WTC11 (cell line): Measurements from ENCODE around the gene FAM89A. TPM values are rescaled to one million over a fixed set of nuclear protein-coding genes. Genes with fewer than 3 reads are reported as not detected.

Source experiments
- ATAC-seq: fragments of 200-7000 bp; cut with Tn5 transposase; 2 replicates; pipeline ENCODE4 v1.10.0; 2021; ENCODE audit warnings: mild to moderate bottlenecking, moderate library complexity
- CTCF ChIA-PET: fragments of 300-600 bp; sonication (Branson Sonifier 250); formaldehyde crosslinking; loops from one replicate; lab custom pipeline; 2021; ENCODE audit warnings: antibody characterized with exemption; lab: Charles Lee
- POLR2A ChIA-PET: fragments of 350-600 bp; sonication (Branson Sonifier 250); formaldehyde crosslinking; loops from one replicate; lab custom pipeline; 2021; ENCODE audit warnings: antibody characterized with exemption; lab: Charles Lee
- DNase-seq: peaks from one replicate; pipeline ENCODE4 v3.0.0; 2021; ENCODE audit warnings: low spot score
- H3K27ac Mint-ChIP-seq: 2 replicates; pipeline ENCODE4 v1.8.0; 2021; ENCODE audit warnings: mixed read lengths
- H3K27me3 Mint-ChIP-seq: 2 replicates; pipeline ENCODE4 v1.8.0; 2021; ENCODE audit warnings: low read depth, mild to moderate bottlenecking, moderate library complexity, mixed read lengths
- H3K36me3 Mint-ChIP-seq: 2 replicates; pipeline ENCODE4 v1.8.0; 2021; ENCODE audit warnings: mixed read lengths
- H3K4me1 Mint-ChIP-seq: 2 replicates; pipeline ENCODE4 v1.8.0; 2022; ENCODE audit warnings: mixed read lengths
- H3K4me3 Mint-ChIP-seq: 2 replicates; pipeline ENCODE4 v1.8.0; 2021; ENCODE audit warnings: mild to moderate bottlenecking, moderate library complexity, mixed read lengths
- H3K9me3 Mint-ChIP-seq: 2 replicates; pipeline ENCODE4 v1.8.0; 2021; ENCODE audit warnings: mixed read lengths
- CREB1 ChIP-seq: sonication (generic); formaldehyde crosslinking; IDR thresholded peaks from 2 replicates; pipeline ENCODE4 v1.8.0; 2023; ENCODE audit warnings: mild to moderate bottlenecking, missing genetic modification reagents
- E2F5 ChIP-seq: sonication (generic); formaldehyde crosslinking; IDR thresholded peaks from 2 replicates; pipeline ENCODE4 v1.8.1; 2022; ENCODE audit warnings: mild to moderate bottlenecking, moderate library complexity, missing genetic modification reagents
- ELF4 ChIP-seq: sonication (generic); formaldehyde crosslinking; IDR thresholded peaks from 2 replicates; pipeline ENCODE4 v1.8.1; 2022; ENCODE audit warnings: low read depth, mild to moderate bottlenecking, moderate library complexity, missing genetic modification reagents
- MLX ChIP-seq: sonication (generic); formaldehyde crosslinking; IDR thresholded peaks from 2 replicates; pipeline ENCODE4 v1.8.1; 2023; ENCODE audit warnings: mild to moderate bottlenecking, missing genetic modification reagents, moderate library complexity
- MXD4 ChIP-seq: fragments of 250-450 bp; sonication (Bioruptor Pico); IDR thresholded peaks from 2 replicates; pipeline ENCODE4 v1.8.0; 2021; ENCODE audit warnings: mild to moderate bottlenecking, moderate library complexity, borderline replicate concordance
- NR2C2 ChIP-seq: sonication (generic); formaldehyde crosslinking; IDR thresholded peaks from 2 replicates; pipeline ENCODE4 v1.8.0; 2022; ENCODE audit warnings: mild to moderate bottlenecking, missing genetic modification reagents
- NR3C1 ChIP-seq: sonication (generic); formaldehyde crosslinking; conservative IDR thresholded peaks from 2 replicates; pipeline ENCODE4 v1.8.1; 2023; ENCODE audit warnings: low read depth, mild to moderate bottlenecking, missing genetic modification reagents
- OVOL2 ChIP-seq: fragments of 250-450 bp; sonication (Bioruptor Pico); IDR thresholded peaks from 2 replicates; pipeline ENCODE4 v1.9.0; 2021; ENCODE audit warnings: mild to moderate bottlenecking, borderline replicate concordance
- SMAD3 ChIP-seq: sonication (generic); formaldehyde crosslinking; IDR thresholded peaks from 2 replicates; pipeline ENCODE4 v1.8.0; 2022; ENCODE audit warnings: missing genetic modification reagents, mild to moderate bottlenecking, borderline replicate concordance
- TCF7 ChIP-seq: sonication (generic); formaldehyde crosslinking; IDR thresholded peaks from 2 replicates; pipeline ENCODE4 v1.8.0; 2022; ENCODE audit warnings: mild to moderate bottlenecking, low read depth, missing genetic modification reagents, moderate library complexity
- USF1 ChIP-seq: sonication (generic); formaldehyde crosslinking; IDR thresholded peaks from 2 replicates; pipeline ENCODE4 v1.8.0; 2022; ENCODE audit warnings: mild to moderate bottlenecking, missing genetic modification reagents
- ZBTB43 ChIP-seq: sonication (generic); formaldehyde crosslinking; IDR thresholded peaks from 2 replicates; pipeline ENCODE4 v1.8.1; 2023; ENCODE audit warnings: mild to moderate bottlenecking, missing genetic modification reagents
- ZNF121 ChIP-seq: sonication (generic); formaldehyde crosslinking; IDR thresholded peaks from 2 replicates; pipeline ENCODE4 v1.8.0; 2023; ENCODE audit warnings: missing genetic modification reagents
- ZNF219 ChIP-seq: sonication (generic); formaldehyde crosslinking; IDR thresholded peaks from 2 replicates; pipeline ENCODE4 v1.8.0; 2023; ENCODE audit warnings: missing genetic modification reagents, mild to moderate bottlenecking, borderline replicate concordance
- ZNF423 ChIP-seq: fragments of 250-450 bp; sonication (Bioruptor Pico); IDR thresholded peaks from 2 replicates; pipeline ENCODE4 v2.1.2; 2022; ENCODE audit warnings: mild to moderate bottlenecking, moderate library complexity
- total RNA-seq: library from RNA; stranded (reverse); gene quantifications from 3 replicates; pipeline ENCODE4 v1.2.3, GENCODE V29; 2021
- TF ChIP-seq, protein P1 (sequence below): sonication (generic); formaldehyde crosslinking; IDR thresholded peaks from 2 replicates; pipeline ENCODE4 v1.8.0; 2022; ENCODE audit warnings: missing genetic modification reagents
- TF ChIP-seq, protein P2 (sequence below): sonication (generic); formaldehyde crosslinking; IDR thresholded peaks from 2 replicates; pipeline ENCODE4 v1.8.1; 2022; ENCODE audit warnings: low read depth, missing genetic modification reagents, borderline replicate concordance
- TF ChIP-seq, protein P3 (sequence below): sonication (generic); formaldehyde crosslinking; IDR thresholded peaks from 2 replicates; pipeline ENCODE4 v1.8.0; 2022; ENCODE audit warnings: mild to moderate bottlenecking, missing genetic modification reagents

FAM89A gene
- total RNA-seq, 1 experiment from 2014 or later: 2.4 TPM

DNA sequence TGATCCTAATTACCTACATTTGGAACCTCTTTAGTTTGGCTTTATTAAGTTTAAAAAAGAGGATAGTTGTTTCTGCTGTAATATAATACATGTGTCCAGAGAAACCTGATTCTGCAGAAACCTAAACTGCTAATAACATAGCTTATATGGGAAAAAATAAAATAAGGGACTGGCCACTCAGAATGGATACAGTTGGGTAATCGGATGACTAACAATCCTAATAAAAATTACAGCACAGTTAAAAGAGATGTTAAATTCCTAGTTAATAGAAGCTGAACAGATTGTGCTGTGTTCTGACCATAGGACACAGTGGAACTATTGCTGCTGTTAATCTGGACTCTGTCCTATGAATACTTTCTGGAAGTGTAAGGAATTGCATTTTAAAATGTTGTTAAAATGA lies 45.2 kb downstream of the FAM89A start:
- Mint-ChIP-seq H3K27me3 (peaks cover 19% of the 10 kb centered on the region), H3K4me1 (no peaks in the 10 kb centered on the region), H3K9me3 (no peaks in the 10 kb centered on the region), H3K36me3 (peaks cover 7% of the 10 kb centered on the region; the same call in 1 of the 2 replicates), H3K4me3 (no peak overlapping the region), H3K27ac (no peak overlapping the region)
- TF ChIP-seq ELF4 (CRISPR knock-in tag): no peak
- ChIA-PET CTCF (no interaction called here), POLR2A (interaction anchor here (1.1 kb wide), 1 partner anchor 47 kb away, joined by 3 read pairs; no protein-coding TSS in a partner anchor)
- ATAC-seq (no peak), DNase-seq (no peak)

- no peak for TF ChIP-seq CREB1 (CRISPR knock-in tag)
- no peak for TF ChIP-seq E2F5 (CRISPR knock-in tag)
- no peak for TF ChIP-seq MXD4 (CRISPR knock-in tag)
- TF ChIP-seq NR2C2 (CRISPR knock-in tag): no peak
- TF ChIP-seq USF1: no peak
- TF ChIP-seq ZNF219 (CRISPR knock-in tag): no peak
- TF ChIP-seq NR3C1 (CRISPR knock-in tag): no peak
- no peak for TF ChIP-seq SMAD3
- TF ChIP-seq, protein P1, sequence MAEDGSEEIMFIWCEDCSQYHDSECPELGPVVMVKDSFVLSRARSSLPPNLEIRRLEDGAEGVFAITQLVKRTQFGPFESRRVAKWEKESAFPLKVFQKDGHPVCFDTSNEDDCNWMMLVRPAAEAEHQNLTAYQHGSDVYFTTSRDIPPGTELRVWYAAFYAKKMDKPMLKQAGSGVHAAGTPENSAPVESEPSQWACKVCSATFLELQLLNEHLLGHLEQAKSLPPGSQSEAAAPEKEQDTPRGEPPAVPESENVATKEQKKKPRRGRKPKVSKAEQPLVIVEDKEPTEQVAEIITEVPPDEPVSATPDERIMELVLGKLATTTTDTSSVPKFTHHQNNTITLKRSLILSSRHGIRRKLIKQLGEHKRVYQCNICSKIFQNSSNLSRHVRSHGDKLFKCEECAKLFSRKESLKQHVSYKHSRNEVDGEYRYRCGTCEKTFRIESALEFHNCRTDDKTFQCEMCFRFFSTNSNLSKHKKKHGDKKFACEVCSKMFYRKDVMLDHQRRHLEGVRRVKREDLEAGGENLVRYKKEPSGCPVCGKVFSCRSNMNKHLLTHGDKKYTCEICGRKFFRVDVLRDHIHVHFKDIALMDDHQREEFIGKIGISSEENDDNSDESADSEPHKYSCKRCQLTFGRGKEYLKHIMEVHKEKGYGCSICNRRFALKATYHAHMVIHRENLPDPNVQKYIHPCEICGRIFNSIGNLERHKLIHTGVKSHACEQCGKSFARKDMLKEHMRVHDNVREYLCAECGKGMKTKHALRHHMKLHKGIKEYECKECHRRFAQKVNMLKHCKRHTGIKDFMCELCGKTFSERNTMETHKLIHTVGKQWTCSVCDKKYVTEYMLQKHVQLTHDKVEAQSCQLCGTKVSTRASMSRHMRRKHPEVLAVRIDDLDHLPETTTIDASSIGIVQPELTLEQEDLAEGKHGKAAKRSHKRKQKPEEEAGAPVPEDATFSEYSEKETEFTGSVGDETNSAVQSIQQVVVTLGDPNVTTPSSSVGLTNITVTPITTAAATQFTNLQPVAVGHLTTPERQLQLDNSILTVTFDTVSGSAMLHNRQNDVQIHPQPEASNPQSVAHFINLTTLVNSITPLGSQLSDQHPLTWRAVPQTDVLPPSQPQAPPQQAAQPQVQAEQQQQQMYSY: no peak
- TF ChIP-seq TCF7: no peak
- TF ChIP-seq, protein P2, sequence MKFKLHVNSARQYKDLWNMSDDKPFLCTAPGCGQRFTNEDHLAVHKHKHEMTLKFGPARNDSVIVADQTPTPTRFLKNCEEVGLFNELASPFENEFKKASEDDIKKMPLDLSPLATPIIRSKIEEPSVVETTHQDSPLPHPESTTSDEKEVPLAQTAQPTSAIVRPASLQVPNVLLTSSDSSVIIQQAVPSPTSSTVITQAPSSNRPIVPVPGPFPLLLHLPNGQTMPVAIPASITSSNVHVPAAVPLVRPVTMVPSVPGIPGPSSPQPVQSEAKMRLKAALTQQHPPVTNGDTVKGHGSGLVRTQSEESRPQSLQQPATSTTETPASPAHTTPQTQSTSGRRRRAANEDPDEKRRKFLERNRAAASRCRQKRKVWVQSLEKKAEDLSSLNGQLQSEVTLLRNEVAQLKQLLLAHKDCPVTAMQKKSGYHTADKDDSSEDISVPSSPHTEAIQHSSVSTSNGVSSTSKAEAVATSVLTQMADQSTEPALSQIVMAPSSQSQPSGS: no peak
- TF ChIP-seq ZNF121: no peak
- Mint-ChIP-seq H3K36me3 (peaks cover 3% of the 10 kb centered on the region; the same call in 1 of the 2 replicates), H3K4me3 (no peak overlapping the region), H3K27me3 (peaks cover 28% of the 10 kb centered on the region), H3K27ac (no peak overlapping the region), H3K4me1 (no peaks in the 10 kb centered on the region), H3K9me3 (no peaks in the 10 kb centered on the region)
- CTCF ChIA-PET: no interaction called here
- POLR2A ChIA-PET: no interaction called here
- DNase-seq (no peak), ATAC-seq (no peak)
These were observed 47.8 kb downstream of the FAM89A start for GRCh38 chr1:230992100-230992774.

GRCh38 chr1:230987448-230987847 lies 52.6 kb downstream of the FAM89A start:
- ChIA-PET POLR2A (no interaction called here), CTCF (no interaction called here)
- Mint-ChIP-seq H3K36me3 (peaks cover 8% of the 10 kb centered on the region), H3K4me3 (no peak overlapping the region), H3K9me3 (no peaks in the 10 kb centered on the region), H3K27me3 (peaks cover 28% of the 10 kb centered on the region), H3K4me1 (peaks cover 11% of the 10 kb centered on the region), H3K27ac (no peak overlapping the region)
- no peak for DNase-seq
- ATAC-seq: no peak
- TF ChIP-seq OVOL2 (CRISPR knock-in tag) (no peak), E2F5 (CRISPR knock-in tag) (no peak), ZBTB43 (no peak), ZNF423 (CRISPR knock-in tag) (no peak), NR2C2 (CRISPR knock-in tag) (no peak), MLX (no peak)
- TF ChIP-seq, protein P3, sequence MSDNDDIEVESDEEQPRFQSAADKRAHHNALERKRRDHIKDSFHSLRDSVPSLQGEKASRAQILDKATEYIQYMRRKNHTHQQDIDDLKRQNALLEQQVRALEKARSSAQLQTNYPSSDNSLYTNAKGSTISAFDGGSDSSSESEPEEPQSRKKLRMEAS (CRISPR knock-in tag): no peak
